HepG2 (cell line): ENCODE results near the gene VAMP2. TPM values are rescaled to one million over a fixed set of nuclear protein-coding genes. Genes with fewer than 3 reads are reported as not detected.
A peak's percentile ranks its signal among the peaks of the same experiment; 100 is the strongest.

Experiments
- ASH2L ChIP-seq: fragments of 300-600, 200-600 bp; sonication (generic); IDR thresholded peaks from 2 replicates; pipeline ENCODE4 v1.7.0; 2017; ENCODE audit warnings: low read depth, mild to moderate bottlenecking, moderate library complexity, mixed read lengths, low read length; ENCODE audit not compliant: insufficient read length
- GABPB1 ChIP-seq: IDR thresholded peaks from 2 replicates; pipeline ENCODE4 v1.6.1; 2016; ENCODE audit warnings: mild to moderate bottlenecking, missing genetic modification reagents, moderate library complexity, missing compliant biosample characterization
- JUNB ChIP-seq: sonication (generic); formaldehyde crosslinking; IDR thresholded peaks from 2 replicates; pipeline ENCODE4 v1.8.0; 2022; ENCODE audit warnings: missing genetic modification reagents, mild to moderate bottlenecking, borderline replicate concordance
- MLXIP ChIP-seq: sonication (generic); formaldehyde crosslinking; IDR thresholded peaks from 2 replicates; pipeline ENCODE4 v1.9.0; 2021; ENCODE audit warnings: missing genetic modification reagents, borderline replicate concordance
- MYNN ChIP-seq: sonication (generic); formaldehyde crosslinking; IDR thresholded peaks from 2 replicates; pipeline ENCODE4 v1.4.0; 2020; ENCODE audit warnings: mild to moderate bottlenecking, low read depth, missing genetic modification reagents
- NFYB ChIP-seq: sonication (generic); formaldehyde crosslinking; IDR thresholded peaks from 2 replicates; pipeline ENCODE4 v1.4.0; 2020; ENCODE audit warnings: missing genetic modification reagents
- NR3C1 ChIP-seq: sonication (generic); formaldehyde crosslinking; IDR thresholded peaks from 2 replicates; pipeline ENCODE4 v1.4.0; 2020; ENCODE audit warnings: missing genetic modification reagents
- PAXIP1 ChIP-seq: sonication (generic); formaldehyde crosslinking; conservative IDR thresholded peaks from 2 replicates; pipeline ENCODE4 v1.4.0; 2020; ENCODE audit warnings: mild to moderate bottlenecking, missing genetic modification reagents, moderate library complexity
- POLR2G ChIP-seq: fragments of 200-400 bp; formaldehyde crosslinking; IDR thresholded peaks from 2 replicates; pipeline ENCODE4 v1.6.1; 2018; ENCODE audit warnings: mild to moderate bottlenecking, low read depth, low read length, moderate library complexity
- RCOR2 ChIP-seq: IDR thresholded peaks from 2 replicates; pipeline ENCODE4 v1.6.1; 2016; ENCODE audit warnings: missing biosample characterization, missing genetic modification reagents
- TBX2 ChIP-seq: sonication (generic); formaldehyde crosslinking; IDR thresholded peaks from 2 replicates; pipeline ENCODE4 v1.5.0; 2020; ENCODE audit warnings: missing genetic modification reagents, mild to moderate bottlenecking, borderline replicate concordance
- TERF1 ChIP-seq: sonication (generic); formaldehyde crosslinking; IDR thresholded peaks from 2 replicates; pipeline ENCODE4 v1.8.0; 2022; ENCODE audit warnings: mild to moderate bottlenecking, missing genetic modification reagents, moderate library complexity
- ZNF138 ChIP-seq: sonication (generic); formaldehyde crosslinking; IDR thresholded peaks from 2 replicates; pipeline ENCODE4 v1.5.0; 2020; ENCODE audit warnings: mild to moderate bottlenecking, low read depth, missing genetic modification reagents
- ZNF274 ChIP-seq: sonication (generic); formaldehyde crosslinking; IDR thresholded peaks from 2 replicates; pipeline ENCODE4 v1.5.1; 2020; ENCODE audit warnings: mild to moderate bottlenecking, missing genetic modification reagents
- ZNF296 ChIP-seq: sonication (generic); formaldehyde crosslinking; conservative IDR thresholded peaks from 2 replicates; pipeline ENCODE4 v1.5.0; 2020; ENCODE audit warnings: mild to moderate bottlenecking, missing genetic modification reagents
- ZNF337 ChIP-seq: sonication (generic); formaldehyde crosslinking; IDR thresholded peaks from 2 replicates; pipeline ENCODE4 v1.5.1; 2020; ENCODE audit warnings: missing genetic modification reagents, low read depth, mild to moderate bottlenecking, borderline replicate concordance
- ZNF530 ChIP-seq: sonication (generic); formaldehyde crosslinking; IDR thresholded peaks from 2 replicates; pipeline ENCODE4 v1.5.0; 2020; ENCODE audit warnings: low read depth, mild to moderate bottlenecking, missing genetic modification reagents
- ZNF660 ChIP-seq: sonication (generic); formaldehyde crosslinking; IDR thresholded peaks from 2 replicates; pipeline ENCODE4 v1.5.1; 2020; ENCODE audit warnings: mild to moderate bottlenecking, low read depth, missing genetic modification reagents, borderline replicate concordance
- ZNF775 ChIP-seq: sonication (generic); formaldehyde crosslinking; IDR thresholded peaks from 2 replicates; pipeline ENCODE4 v1.4.0; 2020; ENCODE audit warnings: missing genetic modification reagents, mild to moderate bottlenecking, moderate library complexity, borderline replicate concordance
- ZSCAN21 ChIP-seq: sonication (generic); formaldehyde crosslinking; IDR thresholded peaks from 2 replicates; pipeline ENCODE4 v1.8.0; 2022; ENCODE audit warnings: mild to moderate bottlenecking, missing genetic modification reagents, moderate library complexity, borderline replicate concordance
- polyA plus RNA-seq, 8 experiments: library from polyadenylated mRNA; depleted of rRNA in 3 of 8; stranded (reverse) in 7 of 8; unstranded in 1 of 8; fragments of >200 nt; fragmentation: Illumina TruSeq in 4 of 8; extraction: Trizol in 4 of 8; gene quantifications; 2 replicates each; pipeline versions ENCODE4 v1.2.1 to v1.2.3, GENCODE V29; 2011 to 2016; ENCODE audit warnings: low read depth in 4 of 8, missing spikeins in 1 of 8, mixed read lengths in 1 of 8; ENCODE audit not compliant: insufficient read depth in 1 of 8
- total RNA-seq, 5 experiments: library from RNA; depleted of rRNA; stranded (reverse); fragments of >200 nt; fragmentation: Illumina TruSeq; extraction: Trizol; gene quantifications; 2 replicates each; pipeline ENCODE4 v1.2.3, GENCODE V29; 2016; ENCODE audit warnings: low read depth in 1 of 5

Gene VAMP2
- total and polyA plus RNA-seq, 2 of the 13 experiments (the other 11 are each of a cell fraction or from before 2014, with no cell fraction given) = 3.9 to 17.2 TPM

- TF ChIP-seq TERF1 (no peak), MYNN (no peak), MLXIP (no peak), GABPB1 (CRISPR knock-in tag) (no peak), ZNF274 (CRISPR knock-in tag) (no peak), POLR2G (no peak), ASH2L (peak; percentile 19), PAXIP1 (CRISPR knock-in tag) (peak; percentile 59), ZNF138 (no peak), ZSCAN21 (no peak), ZNF296 (CRISPR knock-in tag) (no peak), NFYB (no peak), TBX2 (no peak), JUNB (0 out of 2 replicates have a peak, but pooled peaks have one; percentile 2), ZNF775 (no peak), RCOR2 (CRISPR knock-in tag) (no peak), NR3C1 (CRISPR knock-in tag) (no peak), ZNF530 (CRISPR knock-in tag) (no peak), ZNF660 (no peak), ZNF337 (no peak)
Measured at GRCh38 chr17:8210761-8211458, 48.2 kb upstream of the VAMP2 start (continued).
